Lower leg skin (tissue), 3 donors: ENCODE data around the gene SLC39A11.

Experiments used
- POLR2A ChIP-seq, 2 donors: fragments of 450-650 bp; IDR thresholded peaks; one replicate each; pipeline ENCODE4 v1.6.1; 2016 to 2017; ENCODE audit warnings: antibody characterized with exemption in 2 of 2, mild to moderate bottlenecking in 1 of 2, moderate library complexity in 1 of 2
- TF ChIP-seq, protein P1 (sequence below), 3 donors: fragments of 450-650 bp; IDR thresholded peaks; one replicate each; pipeline ENCODE4 v1.5.1; 2016; ENCODE audit warnings: antibody characterized with exemption in 3 of 3, mild to moderate bottlenecking in 3 of 3, moderate library complexity in 2 of 3

DNA sequence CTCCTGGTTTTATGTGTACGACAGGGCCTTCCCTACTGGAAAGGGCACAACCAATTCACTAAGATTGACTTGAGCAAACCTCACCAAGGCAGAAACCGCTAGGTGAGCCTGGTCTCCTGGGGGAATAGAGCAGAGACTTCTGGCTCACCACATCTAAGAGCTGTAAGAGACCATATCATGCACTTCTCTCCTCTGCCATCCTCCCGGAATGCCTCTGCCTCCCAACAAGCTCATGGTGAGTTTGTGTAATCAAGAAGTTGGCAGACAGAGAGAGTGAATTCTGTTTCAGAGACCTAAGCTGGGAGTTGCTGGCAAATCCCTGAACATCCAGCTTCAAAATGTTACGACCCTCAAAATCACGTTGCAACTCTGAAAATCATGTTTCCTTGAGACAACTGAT, 154.8 kb downstream of the SLC39A11 start:
- TF ChIP-seq, protein P1, sequence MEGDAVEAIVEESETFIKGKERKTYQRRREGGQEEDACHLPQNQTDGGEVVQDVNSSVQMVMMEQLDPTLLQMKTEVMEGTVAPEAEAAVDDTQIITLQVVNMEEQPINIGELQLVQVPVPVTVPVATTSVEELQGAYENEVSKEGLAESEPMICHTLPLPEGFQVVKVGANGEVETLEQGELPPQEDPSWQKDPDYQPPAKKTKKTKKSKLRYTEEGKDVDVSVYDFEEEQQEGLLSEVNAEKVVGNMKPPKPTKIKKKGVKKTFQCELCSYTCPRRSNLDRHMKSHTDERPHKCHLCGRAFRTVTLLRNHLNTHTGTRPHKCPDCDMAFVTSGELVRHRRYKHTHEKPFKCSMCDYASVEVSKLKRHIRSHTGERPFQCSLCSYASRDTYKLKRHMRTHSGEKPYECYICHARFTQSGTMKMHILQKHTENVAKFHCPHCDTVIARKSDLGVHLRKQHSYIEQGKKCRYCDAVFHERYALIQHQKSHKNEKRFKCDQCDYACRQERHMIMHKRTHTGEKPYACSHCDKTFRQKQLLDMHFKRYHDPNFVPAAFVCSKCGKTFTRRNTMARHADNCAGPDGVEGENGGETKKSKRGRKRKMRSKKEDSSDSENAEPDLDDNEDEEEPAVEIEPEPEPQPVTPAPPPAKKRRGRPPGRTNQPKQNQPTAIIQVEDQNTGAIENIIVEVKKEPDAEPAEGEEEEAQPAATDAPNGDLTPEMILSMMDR (IDR thresholded peaks at IDR 0.05) = no peak
- TF ChIP-seq POLR2A (IDR thresholded peaks at IDR 0.05) = no peak
